Measurements from ENCODE around the gene NACC2.

NACC2 gene

DNA sequence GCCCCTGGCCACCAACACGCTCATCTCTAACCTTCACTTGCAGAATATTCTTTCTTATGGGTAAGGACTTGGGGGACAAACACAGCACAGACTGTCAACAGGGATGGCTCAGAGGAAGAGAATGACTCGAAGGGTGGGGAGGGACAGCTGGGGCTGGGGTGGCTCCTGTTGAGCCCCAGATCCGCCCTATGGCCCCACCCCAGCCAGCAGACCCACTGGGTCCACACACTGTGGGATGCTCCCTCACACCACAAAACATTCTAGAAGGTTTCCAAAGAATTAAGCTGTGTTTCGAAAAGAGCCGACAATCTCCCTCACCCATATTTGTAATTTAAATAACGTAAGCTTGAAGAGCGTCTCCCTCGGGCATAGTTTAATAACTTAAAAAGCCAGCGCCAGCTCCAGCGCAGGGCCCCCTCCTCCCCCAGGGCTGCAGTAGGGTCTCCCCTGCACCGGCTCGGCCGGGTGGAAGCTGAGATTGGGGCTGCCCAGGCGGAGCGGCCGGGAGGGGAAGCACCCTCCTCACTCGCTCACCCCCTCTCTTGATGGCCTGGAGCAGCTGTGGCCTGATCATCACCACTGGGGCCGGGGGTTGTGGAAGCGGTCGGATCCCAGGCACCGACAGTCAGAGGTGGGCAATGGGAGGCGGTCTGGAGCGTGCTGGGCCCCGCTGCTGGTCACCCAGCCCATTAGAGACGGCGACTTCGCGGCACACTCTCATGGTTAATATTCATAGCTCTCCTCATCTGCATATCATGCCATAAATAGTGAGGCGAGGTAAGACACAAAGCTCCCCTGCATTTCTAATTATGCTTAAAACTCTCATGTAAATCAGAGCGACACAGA lies 37.6 kb downstream of the NACC2 start:
- DNase-seq (ENCODE audit: low read depth, low spot score): no peak

DNA sequence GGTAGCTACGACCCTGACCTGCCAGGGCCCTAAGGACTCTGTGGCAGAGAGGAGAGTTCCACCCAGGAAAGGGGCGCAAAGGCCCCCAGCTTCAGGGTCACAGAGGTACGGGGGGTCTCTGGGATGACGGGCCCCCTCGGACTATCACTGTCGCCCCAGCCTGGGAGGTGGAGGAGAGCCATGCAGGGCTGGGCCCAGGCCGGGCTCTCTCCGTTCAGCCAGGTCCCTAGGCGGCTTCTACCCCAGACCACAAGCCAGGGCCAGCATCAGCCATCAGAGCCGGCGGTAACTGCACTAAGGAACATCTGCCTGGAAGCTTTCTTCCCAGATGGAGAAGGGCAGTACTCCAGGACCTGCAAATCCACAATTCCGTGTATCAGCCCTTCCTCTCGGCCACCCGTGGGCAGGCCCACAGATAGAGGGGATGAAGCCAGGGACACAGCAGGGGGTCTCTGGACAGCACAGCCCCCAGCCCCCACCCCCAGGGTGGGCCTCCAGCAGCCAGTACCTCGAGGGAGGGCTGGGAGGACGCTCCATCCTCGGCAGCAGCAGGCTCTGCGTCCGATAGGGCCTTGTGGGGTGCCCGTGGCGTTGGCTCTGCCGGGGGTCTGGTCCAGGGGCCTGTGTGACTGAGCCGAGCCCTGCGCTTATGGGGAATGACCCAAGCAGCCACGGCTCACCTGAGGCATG lies 38.4 kb downstream of the NACC2 start:
- DNase-seq (ENCODE audit: low read depth, low spot score): no peak

DNA sequence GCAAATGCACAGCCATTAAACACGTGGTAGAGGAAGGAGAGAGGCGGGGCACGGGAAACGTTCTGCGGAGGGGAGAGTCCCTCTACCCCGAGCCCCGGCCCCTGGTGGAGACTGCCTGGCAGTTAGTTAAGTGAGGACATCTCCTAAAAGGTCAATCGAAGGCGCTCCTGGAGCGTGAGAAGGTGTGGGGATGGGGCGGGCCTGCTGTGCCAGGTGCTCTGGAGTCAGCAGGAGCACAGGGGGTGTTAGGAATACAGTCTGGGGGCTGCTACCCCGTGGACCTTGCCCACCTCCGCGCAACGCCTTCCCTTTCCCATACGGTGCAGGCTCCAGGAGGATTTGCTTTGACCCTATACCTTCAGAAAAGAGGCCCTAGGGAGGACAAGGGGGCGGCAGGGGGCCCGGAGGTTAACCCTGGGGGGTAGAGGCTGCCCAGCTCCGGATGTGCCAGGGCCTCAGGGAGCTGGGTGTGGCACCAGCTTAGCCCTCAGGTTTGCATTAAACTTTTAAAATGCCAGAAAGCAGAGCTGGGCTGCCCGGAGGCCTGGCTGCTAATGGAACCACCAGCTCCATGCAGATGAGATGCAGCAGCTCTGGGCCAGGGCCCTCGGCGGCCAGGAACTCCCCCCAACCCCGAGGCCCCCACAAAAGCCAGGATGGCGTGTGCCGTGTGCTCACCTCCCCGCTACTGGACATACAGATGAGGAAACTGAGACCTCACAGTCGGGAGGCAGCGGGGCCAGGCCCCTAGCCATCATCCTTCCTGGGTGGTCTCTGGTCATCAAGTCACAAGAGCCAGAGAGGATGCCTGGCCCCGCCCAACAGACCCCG lies 39.2 kb downstream of the NACC2 start:
- no peak for DNase-seq (ENCODE audit: low read depth, low spot score)

DNA sequence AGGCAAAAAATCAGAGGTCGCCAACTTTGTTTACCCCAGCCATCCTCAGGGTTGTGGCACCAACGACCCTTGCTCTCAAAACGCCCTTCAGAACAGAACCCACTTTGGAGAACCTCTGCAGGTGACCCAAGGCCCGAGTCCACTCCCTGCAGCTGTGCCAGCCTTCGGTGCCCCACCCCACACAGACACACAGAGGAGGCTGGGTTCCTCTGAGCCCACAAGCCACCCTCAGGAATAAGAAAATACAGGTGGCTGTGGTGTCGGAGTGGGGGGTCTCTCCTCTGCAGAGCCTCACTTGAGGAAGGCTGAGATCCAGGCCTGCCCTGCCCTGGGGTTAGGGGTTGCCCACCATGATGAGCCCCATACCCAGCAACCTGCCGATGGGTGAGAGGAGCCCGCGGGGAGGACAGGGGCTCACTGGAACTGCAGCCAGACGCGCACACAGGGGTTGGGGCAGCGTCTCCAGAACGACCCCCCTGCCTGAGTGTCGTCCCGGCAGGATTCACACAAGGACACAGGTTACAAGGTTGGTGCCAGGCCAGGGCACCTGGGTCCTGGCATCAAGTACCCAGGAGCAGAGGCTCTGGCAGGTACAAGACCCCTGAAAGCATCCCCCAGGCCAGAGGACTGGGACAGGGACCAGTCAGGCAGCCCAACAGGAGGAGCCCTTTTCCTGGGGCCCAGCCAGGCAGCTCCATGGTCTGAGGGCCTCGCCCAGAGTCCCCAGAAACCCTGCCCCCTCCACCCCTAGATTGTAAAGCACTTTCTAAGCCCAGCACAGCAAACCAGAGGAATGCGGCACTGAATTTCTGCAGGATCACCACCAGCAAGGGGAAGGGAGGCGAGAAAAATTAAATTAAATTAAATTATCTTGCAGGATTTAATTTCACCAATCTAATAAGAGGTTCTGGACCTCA lies 40.0 kb downstream of the NACC2 start:
- DNase-seq (ENCODE audit: low read depth, low spot score): no peak

DNA sequence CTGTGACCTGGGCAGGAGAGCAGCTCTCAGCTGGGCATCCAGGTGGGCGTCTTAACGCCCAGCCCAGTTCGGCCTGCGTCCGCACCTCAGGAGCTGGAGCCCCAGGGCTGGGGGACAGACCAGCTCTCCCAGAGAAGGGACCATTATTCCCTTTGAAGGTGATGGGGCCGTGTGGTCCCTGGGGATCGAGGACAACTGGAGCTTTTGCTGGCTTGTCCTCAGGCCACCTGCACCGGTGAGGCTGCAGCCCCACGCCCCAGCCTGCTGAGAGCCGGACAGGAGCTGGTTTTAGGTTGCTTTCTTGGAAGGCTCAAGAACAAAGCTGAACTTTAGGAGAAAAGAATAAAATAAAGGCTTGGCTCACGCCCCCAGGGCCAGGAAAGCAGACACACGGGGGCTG lies 40.9 kb downstream of the NACC2 start:
- DNase-seq (ENCODE audit: low read depth, low spot score): no peak

DNA sequence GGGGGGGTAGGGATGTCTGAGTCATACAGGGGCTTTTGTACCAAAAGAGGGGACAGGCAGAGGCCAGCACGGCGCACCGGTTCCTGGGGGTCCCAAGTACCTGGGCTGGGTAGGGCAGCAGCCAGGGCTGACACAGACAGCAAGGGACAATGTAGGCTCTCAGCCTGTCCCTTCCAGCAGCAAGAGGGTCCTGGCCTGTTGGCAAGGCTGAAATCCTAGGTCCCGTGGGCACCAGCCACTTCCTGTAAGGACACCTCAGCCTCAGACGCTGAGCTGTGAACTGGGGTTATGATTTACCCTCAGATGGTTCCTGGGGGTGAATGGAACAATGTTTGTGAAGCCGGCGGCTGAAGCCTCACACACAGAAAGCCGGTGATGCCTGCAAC lies 41.3 kb downstream of the NACC2 start:
- no peak for DNase-seq (ENCODE audit: low read depth, low spot score)

DNA sequence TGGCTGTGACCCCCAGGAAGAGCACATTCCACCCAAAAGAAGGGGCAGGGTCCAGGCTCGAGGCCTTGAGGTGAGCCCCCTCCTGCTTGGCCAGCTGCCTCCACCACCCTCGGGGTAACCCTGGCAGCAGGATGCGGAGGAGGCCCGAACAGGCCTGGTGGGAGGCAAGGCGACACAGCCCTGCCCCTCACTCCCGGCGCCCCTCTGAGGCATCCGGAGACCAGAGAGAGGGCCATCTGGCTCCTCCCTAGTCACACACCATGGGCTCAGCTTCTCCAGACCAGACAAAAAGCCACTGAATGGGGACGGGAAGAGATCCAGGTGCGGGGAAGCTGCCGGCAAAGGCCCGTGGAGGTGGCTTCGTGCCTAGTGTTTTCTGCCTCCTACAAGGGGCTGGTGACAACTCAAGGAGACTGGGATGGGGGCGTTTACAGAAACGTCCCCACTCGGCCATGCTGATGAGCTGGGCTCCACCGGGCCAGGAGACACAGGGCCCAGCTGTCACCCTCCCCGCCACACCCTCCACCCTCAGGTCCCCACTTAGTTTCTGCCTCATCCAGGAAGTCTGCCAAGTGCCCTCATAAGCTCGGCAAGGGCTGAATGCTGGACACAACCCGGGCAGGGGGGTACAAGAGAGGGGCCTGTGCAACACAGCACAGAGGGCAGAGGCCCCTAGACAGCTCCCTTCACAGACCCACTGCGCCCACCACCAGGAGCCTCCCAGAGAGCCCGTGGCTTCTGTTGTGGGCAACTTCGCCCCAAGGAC lies 41.9 kb downstream of the NACC2 start:
- DNase-seq (ENCODE audit: low read depth, low spot score): peak; percentile 67

DNA sequence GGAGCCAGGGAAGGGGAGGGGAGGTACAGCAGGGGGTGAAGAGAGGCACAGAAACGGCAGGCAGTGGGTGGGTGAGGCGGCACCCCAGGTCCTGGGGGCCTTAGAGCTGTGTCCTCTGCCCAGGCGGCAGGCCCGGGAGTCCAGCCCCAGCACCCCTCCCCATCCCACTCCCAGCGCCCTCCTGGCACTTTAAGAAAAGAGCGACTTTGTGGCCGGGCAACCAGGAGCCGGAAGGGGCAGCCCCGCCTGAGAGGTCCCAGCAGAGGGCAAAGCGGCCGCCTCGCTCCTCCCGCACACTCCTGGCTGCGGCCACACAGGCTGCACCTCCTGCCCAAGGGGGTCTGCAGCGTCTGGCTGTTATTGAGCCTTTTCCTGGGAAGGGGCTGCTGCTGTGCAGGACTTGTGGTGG lies 42.6 kb downstream of the NACC2 start:
- DNase-seq (ENCODE audit: low read depth, low spot score): no peak

DNA sequence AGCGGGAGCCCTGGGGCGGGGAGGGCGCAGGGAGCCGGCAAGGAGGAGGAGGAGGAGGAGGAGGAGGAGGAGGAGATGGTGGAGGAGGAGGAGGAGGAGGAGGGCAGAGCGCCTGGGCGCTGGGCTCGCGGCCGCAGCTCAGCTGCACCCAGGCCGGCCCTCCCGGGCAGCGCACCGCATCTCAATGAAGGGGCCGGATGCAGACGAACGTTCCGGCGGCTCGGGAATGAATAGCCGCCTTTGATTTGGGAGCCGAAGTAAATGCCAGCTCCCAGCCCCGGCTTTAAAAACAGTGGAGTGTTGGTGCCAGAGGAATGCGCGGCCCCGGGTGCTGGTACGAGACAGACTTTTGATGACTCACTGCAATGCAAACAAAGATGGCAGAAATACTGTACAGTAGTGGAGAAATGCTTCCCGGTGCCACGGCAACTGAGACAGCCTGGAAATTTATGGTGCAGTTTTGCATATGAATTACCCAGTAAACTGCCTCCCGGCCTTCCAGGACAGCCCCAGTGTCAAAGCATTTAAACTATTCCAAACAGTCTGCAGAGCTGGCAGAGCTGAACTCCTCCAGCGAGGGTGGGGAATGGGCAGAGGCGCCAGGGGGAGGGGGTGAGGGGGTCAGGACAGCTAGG lies 43.1 kb downstream of the NACC2 start:
- peak; percentile 98 for DNase-seq (ENCODE audit: low read depth, low spot score)

DNA sequence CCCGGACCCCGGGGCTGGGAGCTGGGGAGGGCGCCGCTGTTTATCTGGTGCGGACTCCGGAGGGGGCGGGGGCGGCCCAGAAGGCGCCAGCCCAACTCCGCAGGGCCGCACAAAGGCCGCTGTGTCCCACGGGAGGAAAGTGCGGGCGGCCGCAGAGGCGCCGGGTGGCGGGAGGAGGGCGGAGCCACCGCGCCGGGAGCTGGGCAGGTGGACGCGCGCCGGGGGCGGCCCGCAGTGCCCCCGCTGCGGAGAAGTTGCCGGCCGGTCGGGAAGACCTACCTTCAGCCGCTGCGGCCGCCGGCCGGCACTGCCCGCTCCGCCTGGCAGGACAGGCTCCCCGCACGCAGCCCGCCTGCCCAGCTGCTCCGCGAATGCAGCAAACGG lies 43.6 kb downstream of the NACC2 start:
- DNase-seq (ENCODE audit: low read depth, low spot score): peak; percentile 76

DNA sequence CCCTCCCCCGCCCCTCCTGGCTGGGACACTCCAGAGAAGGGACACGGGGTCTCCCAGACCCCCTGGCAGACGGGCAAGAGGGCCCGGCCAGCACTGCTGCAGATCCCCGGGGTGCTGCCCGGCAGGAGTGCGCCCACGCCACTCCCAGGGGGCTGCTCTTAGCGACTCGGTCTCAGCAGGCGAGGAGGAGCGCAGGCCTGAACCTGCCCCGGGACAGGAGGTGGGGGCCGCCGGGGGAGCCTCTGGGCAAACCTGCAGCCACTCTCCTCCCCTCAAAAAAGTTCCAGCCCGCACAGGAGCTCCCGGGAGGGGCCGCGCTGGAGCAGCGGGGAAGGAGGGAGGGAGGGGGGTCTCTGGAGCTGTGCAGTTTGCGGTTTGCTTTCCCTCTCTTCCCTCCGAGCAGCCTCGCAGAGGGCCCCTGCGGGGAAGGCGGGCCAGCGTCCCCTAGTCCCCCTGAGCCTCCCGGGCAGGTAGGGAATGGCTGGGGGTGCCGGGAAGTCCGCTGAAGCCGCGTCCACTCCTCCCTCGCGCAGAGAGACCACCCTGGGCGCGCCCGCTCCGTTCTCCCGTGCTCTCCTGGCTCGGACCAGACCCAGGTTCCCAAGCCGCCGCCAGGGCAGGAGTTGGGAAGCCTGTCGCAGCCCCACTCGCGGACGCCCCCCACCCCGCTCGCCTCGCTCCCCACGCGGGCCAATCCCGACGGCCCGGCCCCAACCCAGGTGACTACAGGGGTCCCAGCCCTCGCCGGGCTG lies 44.2 kb downstream of the NACC2 start:
- peak; percentile 78 for DNase-seq (ENCODE audit: low read depth, low spot score)

DNA sequence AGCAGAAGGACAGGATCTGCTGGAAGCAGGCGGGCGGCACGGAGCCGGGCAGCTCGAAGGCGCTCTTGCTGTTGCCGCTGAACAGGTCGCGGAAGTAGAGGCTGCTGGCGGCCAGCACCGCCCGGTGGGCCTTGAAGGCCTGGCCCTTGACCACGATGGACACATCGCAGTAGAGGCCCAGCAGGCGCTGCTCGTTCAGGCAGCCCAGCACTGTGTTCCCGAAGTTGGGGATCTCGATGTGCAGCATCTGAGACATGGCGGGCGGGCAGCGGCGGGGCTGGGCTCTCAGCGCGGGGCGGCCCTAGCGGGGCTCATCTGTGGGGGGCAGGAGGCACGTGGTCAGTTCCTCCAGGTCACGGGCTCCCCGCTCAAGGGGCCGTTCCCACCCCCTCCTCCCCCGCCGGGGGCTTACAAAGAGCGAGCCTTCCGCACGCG lies 44.8 kb downstream of the NACC2 start:
- peak; percentile 61 for DNase-seq (ENCODE audit: low read depth, low spot score)

DNA sequence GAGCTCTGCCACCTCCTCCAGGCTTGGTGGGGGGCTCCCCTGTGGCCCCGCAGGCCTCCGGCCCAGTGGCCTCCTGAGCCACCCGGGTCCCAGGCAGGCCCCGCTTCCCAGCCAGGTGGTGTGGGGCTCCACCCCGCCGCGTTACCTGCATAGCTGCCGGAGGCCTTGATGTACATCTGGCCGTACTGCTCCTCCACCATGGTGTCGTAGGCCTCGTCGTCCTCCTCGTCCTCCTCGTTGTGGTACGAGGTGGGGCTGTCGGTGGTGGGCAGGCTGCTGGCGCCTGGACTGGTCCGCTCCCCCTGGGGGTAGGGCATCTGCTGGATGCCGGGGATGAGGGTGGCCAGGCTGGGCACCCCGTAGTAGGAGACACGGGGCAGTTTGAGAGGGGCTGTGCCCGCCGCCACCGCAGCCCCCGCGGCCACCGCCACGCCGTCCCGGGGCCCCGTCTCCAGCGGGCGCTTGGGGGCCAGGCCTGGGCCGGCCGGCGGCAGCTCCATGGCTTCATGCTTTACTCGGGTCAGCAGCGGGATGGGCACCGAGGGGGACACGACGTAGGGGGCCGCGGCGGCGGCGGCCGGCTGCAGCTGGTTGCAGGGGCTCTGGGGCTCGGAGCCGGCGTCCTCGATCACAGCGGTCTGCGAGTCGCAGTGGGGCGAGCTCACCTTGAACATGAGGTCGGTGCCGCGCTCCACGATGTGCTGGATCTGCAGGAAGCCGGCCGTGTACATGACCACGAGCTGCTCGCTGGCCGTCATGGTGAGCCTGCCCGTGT lies 45.4 kb downstream of the NACC2 start:
- no peak for DNase-seq (ENCODE audit: low read depth, low spot score)

DNA sequence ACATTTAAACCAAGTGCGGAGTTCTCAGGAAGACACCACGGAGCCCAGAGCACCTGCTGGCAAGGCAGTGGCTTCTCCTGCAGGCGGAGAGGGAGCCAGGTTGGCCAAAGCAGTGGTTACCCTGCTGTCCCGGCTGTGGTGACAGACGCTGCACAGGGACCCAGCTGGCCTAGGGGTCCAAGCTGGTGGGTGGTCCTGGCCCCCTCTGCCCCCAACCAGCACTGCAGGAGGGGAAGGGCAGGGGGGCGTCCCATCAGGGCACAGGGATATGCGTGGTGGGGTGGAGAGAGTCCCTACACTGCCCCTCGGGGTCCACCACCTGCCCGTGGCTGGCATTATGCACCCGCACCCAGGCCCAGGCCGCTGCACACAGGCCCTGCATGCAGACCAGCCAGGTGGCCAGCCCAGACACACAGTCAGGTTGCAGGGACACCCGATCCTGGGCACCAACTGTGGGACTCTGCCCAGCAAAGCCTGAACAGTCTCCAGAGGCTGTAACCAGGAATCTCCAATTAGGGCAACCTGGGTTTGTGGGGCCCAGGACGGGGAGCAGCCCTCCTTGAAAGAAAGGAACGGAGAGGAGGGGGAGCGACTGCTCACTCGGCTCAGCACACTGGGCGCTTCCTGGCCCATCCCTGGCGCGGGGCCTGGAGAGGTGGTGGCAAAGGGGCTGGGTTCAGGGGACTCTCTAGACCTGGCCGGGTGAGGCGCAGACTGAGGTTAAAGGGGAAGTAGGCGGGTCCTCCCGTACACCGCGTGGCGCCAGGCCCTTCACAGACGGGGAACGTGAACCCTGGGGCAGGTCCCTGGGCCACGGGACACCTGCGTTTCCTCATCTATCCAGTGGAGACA lies 46.3 kb downstream of the NACC2 start:
- no peak for DNase-seq (ENCODE audit: low read depth, low spot score)

DNA sequence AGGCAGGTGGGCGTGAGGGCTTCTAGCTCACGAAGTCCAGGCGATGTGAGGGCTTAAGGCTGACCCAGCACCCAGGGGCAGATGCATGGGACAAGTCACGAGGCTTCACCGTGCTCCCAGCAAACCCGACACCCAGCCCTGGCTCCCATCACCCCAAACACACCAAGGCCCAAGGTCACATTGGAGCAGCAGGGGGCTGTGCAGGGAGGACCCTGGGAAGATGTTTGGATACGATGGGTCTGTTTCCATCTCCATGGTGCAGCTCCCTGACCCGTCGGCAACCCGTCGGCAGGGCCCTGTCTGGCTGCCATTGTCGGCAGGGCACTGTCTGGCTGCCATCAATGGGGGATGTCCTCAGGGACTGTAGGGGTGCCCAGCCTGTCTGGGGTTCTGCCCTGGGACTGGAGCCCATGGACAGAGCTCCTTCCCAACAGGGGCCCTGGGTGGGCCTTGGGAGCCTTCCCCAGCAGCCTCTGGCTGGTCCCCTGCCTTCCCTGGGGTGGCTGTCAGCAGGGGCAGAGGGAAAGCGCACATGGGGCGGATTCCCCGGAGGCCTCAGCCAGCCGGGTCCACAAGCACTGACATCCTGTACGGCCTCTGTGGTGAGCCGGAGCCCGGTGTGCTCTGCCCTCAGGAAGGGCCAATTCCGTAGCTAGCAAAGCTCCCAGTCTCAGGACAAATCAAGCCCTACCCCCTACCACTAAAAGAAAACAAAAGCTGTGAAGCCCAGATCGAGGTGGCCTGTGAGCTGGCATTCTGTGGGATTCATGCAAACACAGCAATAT lies 47.1 kb downstream of the NACC2 start:
- DNase-seq (ENCODE audit: low read depth, low spot score): no peak

DNA sequence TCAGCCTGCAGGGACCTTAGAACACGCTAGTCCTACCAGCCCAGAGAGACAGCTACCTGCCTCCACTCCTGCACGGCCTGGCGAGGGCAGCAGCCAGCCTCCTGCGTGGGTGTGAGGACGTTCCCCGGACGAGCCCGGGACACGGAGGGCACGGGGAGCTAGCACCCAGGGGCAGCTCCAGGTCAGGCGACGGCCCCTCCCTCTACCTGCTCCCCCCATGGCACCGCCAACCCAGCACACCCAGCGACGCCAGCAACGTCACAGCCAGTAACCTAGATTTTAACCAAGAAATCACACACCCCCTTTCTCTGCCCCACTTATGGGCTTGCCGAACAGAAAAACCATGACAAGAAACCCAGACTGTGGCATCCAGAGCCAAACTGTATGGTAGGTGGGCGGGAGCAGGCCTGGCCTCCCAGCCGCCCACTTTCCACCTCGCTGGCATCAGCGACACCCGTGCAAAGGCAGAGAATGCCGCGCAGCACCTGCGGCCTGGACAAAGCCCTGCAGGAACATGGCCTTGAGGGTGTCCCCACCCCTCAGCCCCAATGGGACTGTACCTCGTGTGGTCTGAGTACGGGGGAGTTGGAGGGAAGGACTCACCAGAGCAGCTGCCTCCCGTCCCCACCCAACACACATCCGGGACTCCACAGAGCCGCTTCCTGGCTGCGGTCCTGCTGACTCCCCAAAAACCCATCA lies 47.9 kb downstream of the NACC2 start:
- DNase-seq (ENCODE audit: low read depth, low spot score): no peak
